ENCODE data around the gene RECQL. TPM values are rescaled to one million over a fixed set of nuclear protein-coding genes. Genes with fewer than 3 reads are reported as not detected.

RECQL gene
- total RNA-seq, 2 donors from 2014 or later = 39.8 to 66.5 TPM

- no peaks in the 10 kb centered on the region for H3K4me1 ChIP-seq (ENCODE audit: control insufficient read depth, insufficient read depth, low read length)
- Mint-ChIP-seq H3K4me3 (peak overlapping the region; percentile 82), H3K27me3 (ENCODE audit: insufficient read depth) (peaks cover 23% of the 10 kb centered on the region), H3K27ac (no peak overlapping the region), H3K4me1 (peaks cover 3% of the 10 kb centered on the region), H3K36me3 (ENCODE audit: low read depth) (peaks cover 5% of the 10 kb centered on the region), H3K9me3 (peaks cover 2% of the 10 kb centered on the region)
- peak overlapping the region; percentile 91 for H3K4me3 ChIP-seq (ENCODE audit: low read length)
- H3K27me3 ChIP-seq (ENCODE audit: control insufficient read depth, insufficient read depth, low read length, poor library complexity, severe bottlenecking) = no peaks in the 10 kb centered on the region
- H3K9ac ChIP-seq (ENCODE audit: extremely low read depth, low read length, poor library complexity, severe bottlenecking) = no peak overlapping the region
- H3K36me3 ChIP-seq (ENCODE audit: control insufficient read depth, insufficient read depth, low read length) = no peaks in the 10 kb centered on the region
- no peak for DNase-seq
- 94 to 96% methylated on average over 5 of the region's 5 CpGs for WGBS, 2 experiments (ENCODE audit: insufficient coverage in 1 of 2, insufficient read length in 1 of 2)
- H3K27ac ChIP-seq (ENCODE audit: low read depth, low read length) = no peak overlapping the region
- no peak for TF ChIP-seq CTCF (conservative IDR thresholded peaks at IDR 0.05)
- no peaks in the 10 kb centered on the region for H3K9me3 ChIP-seq (ENCODE audit: control insufficient read depth, low read length)
These were observed 62.8 kb downstream of the RECQL start for GRCh38 chr12:21438643-21439042.

DNA sequence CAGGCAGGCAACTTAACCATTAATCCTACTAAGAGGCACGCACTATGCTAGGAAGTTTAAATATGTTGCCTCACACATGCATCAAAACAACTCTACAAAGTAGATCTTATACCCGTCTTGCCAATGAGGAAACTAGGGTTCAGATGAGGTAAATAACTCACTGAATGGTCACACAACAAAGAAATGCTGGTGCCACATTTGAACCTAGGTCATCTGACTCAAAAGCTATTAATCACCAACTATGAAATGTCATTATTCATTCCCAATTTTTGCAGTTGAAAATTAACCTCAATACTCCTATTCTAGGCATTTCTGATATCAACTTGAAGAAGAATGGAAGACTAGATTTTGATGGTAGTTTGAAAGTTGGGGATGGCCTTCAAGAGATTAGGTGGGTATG is 66.7 kb downstream of the RECQL start:
- no peak for DNase-seq
- no peaks in the 10 kb centered on the region for H3K4me1 ChIP-seq (ENCODE audit: control insufficient read depth, insufficient read depth, low read length)
- no peak overlapping the region for H3K9ac ChIP-seq (ENCODE audit: extremely low read depth, low read length, poor library complexity, severe bottlenecking)
- 97% methylated on average over 2 of the region's 2 CpGs; no CpG with 5 or more reads in 1 of the 2 experiments for WGBS, 2 experiments (ENCODE audit: insufficient coverage in 1 of 2, insufficient read length in 1 of 2)
- Mint-ChIP-seq H3K4me3 (no peak overlapping the region), H3K27me3 (ENCODE audit: insufficient read depth) (peaks cover 29% of the 10 kb centered on the region), H3K36me3 (ENCODE audit: low read depth) (no peaks in the 10 kb centered on the region), H3K9me3 (peaks cover 5% of the 10 kb centered on the region), H3K27ac (no peak overlapping the region), H3K4me1 (peaks cover 5% of the 10 kb centered on the region)
- no peak overlapping the region for H3K4me3 ChIP-seq (ENCODE audit: low read length)
- H3K9me3 ChIP-seq (ENCODE audit: control insufficient read depth, low read length) = peaks cover 8% of the 10 kb centered on the region
- H3K27me3 ChIP-seq (ENCODE audit: control insufficient read depth, insufficient read depth, low read length, poor library complexity, severe bottlenecking) = no peaks in the 10 kb centered on the region
- H3K36me3 ChIP-seq (ENCODE audit: control insufficient read depth, insufficient read depth, low read length) = no peaks in the 10 kb centered on the region
- no peak overlapping the region for H3K27ac ChIP-seq (ENCODE audit: low read depth, low read length)
- TF ChIP-seq CTCF (conservative IDR thresholded peaks at IDR 0.05) = no peak

- no peak for TF ChIP-seq CTCF (conservative IDR thresholded peaks at IDR 0.05)
- peaks cover 5% of the 10 kb centered on the region for H3K4me1 Mint-ChIP-seq
These were observed 67.9 kb downstream of the RECQL start for GRCh38 chr12:21433525-21433924.

More at GRCh38 chr12:21433525-21433924, 67.9 kb downstream of the RECQL start:
- no peak overlapping the region for H3K4me3 Mint-ChIP-seq
- no peaks in the 10 kb centered on the region for H3K36me3 Mint-ChIP-seq (ENCODE audit: low read depth)
- Histone ChIP-seq H3K4me1 (ENCODE audit: control insufficient read depth, insufficient read depth, low read length) (no peaks in the 10 kb centered on the region), H3K27me3 (ENCODE audit: control insufficient read depth, insufficient read depth, low read length, poor library complexity, severe bottlenecking) (no peaks in the 10 kb centered on the region), H3K4me3 (ENCODE audit: low read length) (no peak overlapping the region), H3K9ac (ENCODE audit: extremely low read depth, low read length, poor library complexity, severe bottlenecking) (no peak overlapping the region), H3K27ac (ENCODE audit: low read depth, low read length) (no peak overlapping the region), H3K9me3 (ENCODE audit: control insufficient read depth, low read length) (peaks cover 8% of the 10 kb centered on the region), H3K36me3 (ENCODE audit: control insufficient read depth, insufficient read depth, low read length) (no peaks in the 10 kb centered on the region)
- 72 to 100% methylated on average over 1 to 2 of the region's 2 CpGs for WGBS, 2 experiments (ENCODE audit: insufficient coverage in 1 of 2, insufficient read length in 1 of 2)
- H3K27ac Mint-ChIP-seq = no peak overlapping the region
- peaks cover 29% of the 10 kb centered on the region for H3K27me3 Mint-ChIP-seq (ENCODE audit: insufficient read depth)
- DNase-seq = peak; percentile 54
- peaks cover 5% of the 10 kb centered on the region for H3K9me3 Mint-ChIP-seq

All from endodermal cell (in vitro differentiated cells).